ENCODE data around the gene RIMS3.

RIMS3 gene

GRCh38 chr1:40665335-40666171 lies at the start of gene RIMS3:
Gene RIMS3, minus strand, starts transcription at chr1:40665682. Its CDS starts 23,757 bp downstream, at chr1:40641925.
- Histone ChIP-seq H3K4me1 (ENCODE audit: control insufficient read depth in 1 of 2, insufficient read depth in 2 of 2, low read length in 2 of 2) (peaks cover 11 to 16% of the 10 kb centered on the region in 2 donors), H3K27me3 (ENCODE audit: control insufficient read depth in 1 of 2, insufficient read depth in 2 of 2, low read length in 2 of 2) (no peaks in the 10 kb centered on the region), H3K9ac (ENCODE audit: low read depth in 1 of 2, low read length in 2 of 2) (peak within 1 kb of the TSS in 1 of 2 donors; percentile 25), H3K27ac (ENCODE audit: low read depth, low read length) (no peak within 1 kb of the TSS), H3K9me3 (ENCODE audit: control insufficient read depth in 1 of 2, low read length in 2 of 2) (no peaks in the 10 kb centered on the region), H3K36me3 (ENCODE audit: control insufficient read depth in 1 of 2, insufficient read depth in 2 of 2, low read length in 2 of 2) (no peaks in the 10 kb centered on the region), H3K4me3 (ENCODE audit: low read depth in 1 of 2, low read length in 2 of 2) (peak within 1 kb of the TSS; percentile 66 to 76)

- Histone ChIP-seq H3K27ac (ENCODE audit: low read depth, low read length) (no peak overlapping the region), H3K4me1 (ENCODE audit: control insufficient read depth in 1 of 2, insufficient read depth in 2 of 2, low read length in 2 of 2) (peaks cover 32 to 53% of the 10 kb centered on the region in 2 donors), H3K27me3 (ENCODE audit: control insufficient read depth in 1 of 2, insufficient read depth in 2 of 2, low read length in 2 of 2) (no peaks in the 10 kb centered on the region), H3K9me3 (ENCODE audit: control insufficient read depth in 1 of 2, low read length in 2 of 2) (no peaks in the 10 kb centered on the region), H3K36me3 (ENCODE audit: control insufficient read depth in 1 of 2, insufficient read depth in 2 of 2, low read length in 2 of 2) (no peaks in the 10 kb centered on the region), H3K4me3 (ENCODE audit: low read depth in 1 of 2, low read length in 2 of 2) (no peak overlapping the region), H3K9ac (ENCODE audit: low read depth in 1 of 2, low read length in 2 of 2) (no peak overlapping the region)
Observed at GRCh38 chr1:40712997-40713396, 47.5 kb upstream of the RIMS3 start.

DNA sequence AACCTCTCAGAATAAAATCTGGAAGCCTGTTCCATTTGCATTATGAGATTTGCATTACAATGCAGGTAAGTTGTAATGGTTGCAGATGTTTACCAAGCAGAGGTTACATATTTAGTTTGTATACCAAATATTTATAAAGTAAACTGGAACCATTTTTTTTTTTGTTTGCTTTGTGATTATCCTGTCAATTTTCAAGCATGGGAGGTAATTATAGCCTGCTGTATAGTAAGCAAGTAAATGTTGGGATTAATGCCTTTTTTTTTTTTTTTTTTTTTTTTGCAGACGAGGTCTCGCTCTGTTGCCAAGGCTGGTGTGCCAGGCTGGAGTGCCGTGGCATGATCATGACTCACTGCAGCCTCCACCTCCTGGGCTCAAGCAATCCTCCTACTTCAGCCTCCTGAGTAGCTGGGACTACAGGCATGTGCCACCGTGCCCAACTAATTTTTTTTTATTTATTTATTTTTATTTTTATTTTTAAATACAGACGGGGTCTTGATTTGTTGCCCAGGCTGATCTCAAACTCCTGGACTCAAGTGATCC lies 47.0 kb upstream of the RIMS3 start:
- Histone ChIP-seq H3K36me3 (ENCODE audit: control insufficient read depth in 1 of 2, insufficient read depth in 2 of 2, low read length in 2 of 2) (no peaks in the 10 kb centered on the region), H3K4me1 (ENCODE audit: control insufficient read depth in 1 of 2, insufficient read depth in 2 of 2, low read length in 2 of 2) (peaks cover 32 to 54% of the 10 kb centered on the region in 2 donors), H3K9ac (ENCODE audit: low read depth in 1 of 2, low read length in 2 of 2) (no peak overlapping the region), H3K4me3 (ENCODE audit: low read depth in 1 of 2, low read length in 2 of 2) (no peak overlapping the region), H3K27ac (ENCODE audit: low read depth, low read length) (no peak overlapping the region), H3K27me3 (ENCODE audit: control insufficient read depth in 1 of 2, insufficient read depth in 2 of 2, low read length in 2 of 2) (no peaks in the 10 kb centered on the region), H3K9me3 (ENCODE audit: control insufficient read depth in 1 of 2, low read length in 2 of 2) (no peaks in the 10 kb centered on the region)

DNA sequence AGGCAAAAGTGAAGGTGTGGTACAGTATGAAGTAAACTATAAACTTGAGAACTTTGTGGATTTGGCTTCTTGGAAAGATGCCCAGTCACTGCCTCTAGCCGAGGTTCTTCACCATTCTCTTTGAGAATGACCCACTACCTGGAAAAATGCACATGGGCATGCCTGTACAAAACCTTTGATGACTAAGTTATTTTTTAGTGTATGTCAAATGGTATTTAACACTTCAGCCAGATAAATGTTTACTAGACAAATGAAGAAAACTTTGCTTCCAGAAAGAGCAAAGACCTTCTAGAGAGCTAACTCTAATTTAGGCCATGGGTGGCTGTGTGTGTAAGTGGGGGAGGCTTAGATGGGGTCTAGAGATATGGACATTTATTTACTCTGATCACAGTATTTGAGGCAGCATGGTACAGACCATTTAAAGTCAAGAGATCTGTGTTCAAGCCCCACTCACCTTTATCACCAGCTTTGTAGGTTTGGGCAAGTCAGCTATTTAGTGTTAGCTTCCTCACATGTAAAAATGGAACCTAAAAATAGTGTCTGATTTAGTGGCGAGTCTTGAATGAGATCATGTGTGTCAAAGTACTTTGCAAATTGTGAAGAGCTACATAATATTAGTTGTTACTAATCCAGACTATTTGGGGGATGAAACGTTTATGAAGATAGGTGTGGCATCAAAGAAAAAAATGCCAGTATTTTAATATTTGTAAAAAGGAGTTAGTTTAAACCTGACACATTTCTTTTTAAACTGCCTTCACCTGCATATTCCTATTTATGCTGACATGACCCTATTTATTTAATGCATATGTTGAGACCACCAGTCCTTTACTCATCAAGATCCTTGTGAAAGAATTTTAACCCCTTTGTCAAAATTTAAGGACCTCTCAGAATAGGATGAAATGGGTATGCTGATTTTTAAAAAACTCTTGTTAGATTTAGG lies 46.3 kb upstream of the RIMS3 start:
- no peak overlapping the region for H3K9ac ChIP-seq (ENCODE audit: low read depth in 1 of 2, low read length in 2 of 2)

DNA sequence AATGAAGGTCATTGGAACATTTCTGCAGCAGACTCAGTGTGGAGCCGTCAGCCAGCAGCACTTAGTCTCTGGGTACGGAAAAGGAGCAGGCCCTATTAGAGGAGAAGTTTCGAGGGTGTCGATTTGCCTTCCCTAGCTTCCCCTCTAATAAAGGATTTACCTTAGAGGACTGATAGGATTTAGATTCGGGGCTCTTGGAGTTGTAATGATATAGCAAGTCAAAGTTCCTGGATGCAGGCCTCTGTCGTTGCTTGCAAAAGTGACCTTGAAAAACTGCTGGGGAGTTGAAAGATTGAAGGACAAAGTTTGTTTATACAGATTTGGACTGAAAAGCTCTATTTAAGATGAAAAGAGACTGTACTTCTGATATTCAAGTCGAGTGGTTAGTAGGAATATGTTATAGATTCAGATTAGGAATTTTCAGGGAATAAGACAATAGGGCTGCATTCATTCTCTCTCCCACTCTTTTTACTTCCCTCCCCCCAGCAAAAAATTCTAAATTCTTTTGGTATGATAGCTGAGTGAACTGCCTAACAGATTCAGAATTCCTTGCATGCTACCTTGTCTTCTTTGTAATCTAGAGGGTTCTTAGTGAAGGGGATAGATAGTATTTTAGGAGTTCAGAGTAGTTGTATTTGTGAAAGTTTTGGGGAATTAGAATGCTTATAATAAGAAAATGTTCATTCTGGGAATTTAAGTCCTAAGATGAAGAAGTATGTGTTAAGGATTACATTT lies 45.3 kb upstream of the RIMS3 start:
- no peaks in the 10 kb centered on the region for H3K27me3 ChIP-seq (ENCODE audit: control insufficient read depth in 1 of 2, insufficient read depth in 2 of 2, low read length in 2 of 2)
- H3K36me3 ChIP-seq (ENCODE audit: control insufficient read depth in 1 of 2, insufficient read depth in 2 of 2, low read length in 2 of 2), result no peaks in the 10 kb centered on the region
- H3K4me1 ChIP-seq (ENCODE audit: control insufficient read depth in 1 of 2, insufficient read depth in 2 of 2, low read length in 2 of 2), result peaks cover 29 to 44% of the 10 kb centered on the region in 2 donors
- no peaks in the 10 kb centered on the region for H3K9me3 ChIP-seq (ENCODE audit: control insufficient read depth in 1 of 2, low read length in 2 of 2)
- no peak overlapping the region for H3K27ac ChIP-seq (ENCODE audit: low read depth, low read length)
- peak overlapping the region; percentile 80 to 92 for H3K4me3 ChIP-seq (ENCODE audit: low read depth in 1 of 2, low read length in 2 of 2)
- peak overlapping the region; percentile 63 to 83 for H3K9ac ChIP-seq (ENCODE audit: low read depth in 1 of 2, low read length in 2 of 2)

More for the DNA sequence above, 46.3 kb upstream of the RIMS3 start:
- Histone ChIP-seq H3K27ac (ENCODE audit: low read depth, low read length) (peak overlapping the region; percentile 58), H3K36me3 (ENCODE audit: control insufficient read depth in 1 of 2, insufficient read depth in 2 of 2, low read length in 2 of 2) (no peaks in the 10 kb centered on the region), H3K9me3 (ENCODE audit: control insufficient read depth in 1 of 2, low read length in 2 of 2) (no peaks in the 10 kb centered on the region), H3K27me3 (ENCODE audit: control insufficient read depth in 1 of 2, insufficient read depth in 2 of 2, low read length in 2 of 2) (no peaks in the 10 kb centered on the region), H3K4me3 (ENCODE audit: low read depth in 1 of 2, low read length in 2 of 2) (peak overlapping the region; percentile 31 to 80), H3K4me1 (ENCODE audit: control insufficient read depth in 1 of 2, insufficient read depth in 2 of 2, low read length in 2 of 2) (peaks cover 32 to 52% of the 10 kb centered on the region in 2 donors)

GRCh38 chr1:40709802-40710278 lies 44.4 kb upstream of the RIMS3 start:
- H3K9ac ChIP-seq (ENCODE audit: low read depth in 1 of 2, low read length in 2 of 2), result peak overlapping the region; percentile 65 to 83
- no peaks in the 10 kb centered on the region for H3K27me3 ChIP-seq (ENCODE audit: control insufficient read depth in 1 of 2, insufficient read depth in 2 of 2, low read length in 2 of 2)
- H3K4me1 ChIP-seq (ENCODE audit: control insufficient read depth in 1 of 2, insufficient read depth in 2 of 2, low read length in 2 of 2), result peaks cover 34 to 51% of the 10 kb centered on the region in 2 donors
- peak overlapping the region; percentile 80 to 92 for H3K4me3 ChIP-seq (ENCODE audit: low read depth in 1 of 2, low read length in 2 of 2)
- no peaks in the 10 kb centered on the region for H3K9me3 ChIP-seq (ENCODE audit: control insufficient read depth in 1 of 2, low read length in 2 of 2)
- peak overlapping the region; percentile 24 for H3K27ac ChIP-seq (ENCODE audit: low read depth, low read length)
- no peaks in the 10 kb centered on the region for H3K36me3 ChIP-seq (ENCODE audit: control insufficient read depth in 1 of 2, insufficient read depth in 2 of 2, low read length in 2 of 2)

GRCh38 chr1:40709100-40709801 lies 43.8 kb upstream of the RIMS3 start:
- no peaks in the 10 kb centered on the region for H3K9me3 ChIP-seq (ENCODE audit: control insufficient read depth in 1 of 2, low read length in 2 of 2)
- no peaks in the 10 kb centered on the region for H3K27me3 ChIP-seq (ENCODE audit: control insufficient read depth in 1 of 2, insufficient read depth in 2 of 2, low read length in 2 of 2)
- H3K4me1 ChIP-seq (ENCODE audit: control insufficient read depth in 1 of 2, insufficient read depth in 2 of 2, low read length in 2 of 2), result peaks cover 39 to 57% of the 10 kb centered on the region in 2 donors
- H3K4me3 ChIP-seq (ENCODE audit: low read depth in 1 of 2, low read length in 2 of 2), result peak overlapping the region; percentile 80 to 92
- peak overlapping the region; percentile 65 to 83 for H3K9ac ChIP-seq (ENCODE audit: low read depth in 1 of 2, low read length in 2 of 2)
- H3K36me3 ChIP-seq (ENCODE audit: control insufficient read depth in 1 of 2, insufficient read depth in 2 of 2, low read length in 2 of 2), result no peaks in the 10 kb centered on the region
- peak overlapping the region; percentile 57 for H3K27ac ChIP-seq (ENCODE audit: low read depth, low read length)

GRCh38 chr1:40708750-40709099 lies 43.2 kb upstream of the RIMS3 start:
- Histone ChIP-seq H3K9ac (ENCODE audit: low read depth in 1 of 2, low read length in 2 of 2) (peak overlapping the region; percentile 1 to 83), H3K4me1 (ENCODE audit: control insufficient read depth in 1 of 2, insufficient read depth in 2 of 2, low read length in 2 of 2) (peaks cover 39 to 58% of the 10 kb centered on the region in 2 donors), H3K27me3 (ENCODE audit: control insufficient read depth in 1 of 2, insufficient read depth in 2 of 2, low read length in 2 of 2) (no peaks in the 10 kb centered on the region), H3K27ac (ENCODE audit: low read depth, low read length) (peak overlapping the region; percentile 57), H3K9me3 (ENCODE audit: control insufficient read depth in 1 of 2, low read length in 2 of 2) (no peaks in the 10 kb centered on the region), H3K36me3 (ENCODE audit: control insufficient read depth in 1 of 2, insufficient read depth in 2 of 2, low read length in 2 of 2) (no peaks in the 10 kb centered on the region), H3K4me3 (ENCODE audit: low read depth in 1 of 2, low read length in 2 of 2) (peak overlapping the region; percentile 80 to 92)

DNA sequence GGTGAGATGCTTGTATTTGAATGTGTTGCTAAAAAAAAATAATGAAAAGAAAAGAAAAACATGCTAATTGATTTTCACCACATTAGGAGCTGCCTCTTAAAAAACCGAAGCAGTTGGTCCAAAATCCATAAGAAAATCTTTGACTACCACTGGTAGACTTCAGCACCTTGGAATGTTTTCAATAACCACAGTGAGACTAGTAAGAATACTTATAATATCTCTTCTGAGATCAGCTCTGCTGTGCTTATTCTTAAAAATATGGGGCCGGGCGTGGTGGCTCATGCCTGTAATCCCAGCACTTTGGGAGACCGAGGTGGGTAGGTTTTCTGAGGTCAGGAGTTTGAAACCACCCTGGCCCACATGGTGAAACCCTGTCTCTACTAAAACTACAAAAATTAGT lies 41.1 kb upstream of the RIMS3 start:
- Histone ChIP-seq H3K27ac (ENCODE audit: low read depth, low read length) (no peak overlapping the region), H3K4me1 (ENCODE audit: control insufficient read depth in 1 of 2, insufficient read depth in 2 of 2, low read length in 2 of 2) (peaks cover 26 to 43% of the 10 kb centered on the region in 2 donors)

More for the DNA sequence above, 41.1 kb upstream of the RIMS3 start:
- Histone ChIP-seq H3K9me3 (ENCODE audit: control insufficient read depth in 1 of 2, low read length in 2 of 2) (no peaks in the 10 kb centered on the region), H3K27me3 (ENCODE audit: control insufficient read depth in 1 of 2, insufficient read depth in 2 of 2, low read length in 2 of 2) (no peaks in the 10 kb centered on the region), H3K36me3 (ENCODE audit: control insufficient read depth in 1 of 2, insufficient read depth in 2 of 2, low read length in 2 of 2) (no peaks in the 10 kb centered on the region), H3K4me3 (ENCODE audit: low read depth in 1 of 2, low read length in 2 of 2) (no peak overlapping the region), H3K9ac (ENCODE audit: low read depth in 1 of 2, low read length in 2 of 2) (no peak overlapping the region)

Data from duodenal mucosa (tissue), 2 donors.